ENCODE data around the gene LYVE1.

Gene LYVE1

GRCh38 chr11:10526974-10527918, 41.2 kb downstream of the LYVE1 start:
- no peak for DNase-seq
- Histone ChIP-seq H3K9me3 (no peaks in the 10 kb centered on the region), H3K27me3 (no peaks in the 10 kb centered on the region), H3K4me1 (peaks cover 0 to 43% (median 11%) of the 10 kb centered on the region in 4 donors), H3K36me3 (peaks cover 31 to 42% (median 42%) of the 10 kb centered on the region in 3 donors), H3K27ac (peak overlapping the region; percentile 50 to 62), H3K4me3 (no peak overlapping the region)
- intact Hi-C loops (cut with DNase I; ENCODE audit: low total_unique reads) = no loop called here
- TF ChIP-seq CTCF (IDR thresholded peaks at IDR 0.05) = no peak

- Histone ChIP-seq H3K4me1 (peaks cover 0 to 51% (median 11%) of the 10 kb centered on the region in 4 donors), H3K36me3 (peaks cover 21 to 49% (median 39%) of the 10 kb centered on the region in 3 donors), H3K9me3 (no peaks in the 10 kb centered on the region), H3K4me3 (no peak overlapping the region), H3K27me3 (no peaks in the 10 kb centered on the region), H3K27ac (no peak overlapping the region)
- intact Hi-C loops (cut with DNase I; ENCODE audit: low total_unique reads) = no loop called here
- TF ChIP-seq CTCF (IDR thresholded peaks at IDR 0.05) = no peak
- no peak for DNase-seq
Measured at GRCh38 chr11:10524471-10524870, 44.0 kb downstream of the LYVE1 start.

GRCh38 chr11:10522921-10523320, 45.5 kb downstream of the LYVE1 start:
- H3K9me3 ChIP-seq = no peaks in the 10 kb centered on the region
- TF ChIP-seq CTCF (IDR thresholded peaks at IDR 0.05) = no peak
- H3K27ac ChIP-seq = peak overlapping the region; percentile 55 to 60
- H3K27me3 ChIP-seq = no peaks in the 10 kb centered on the region
- H3K4me3 ChIP-seq = no peak overlapping the region
- H3K4me1 ChIP-seq = peaks cover 0 to 43% (median 11%) of the 10 kb centered on the region in 4 donors
- intact Hi-C loops (cut with DNase I; ENCODE audit: low total_unique reads) = no loop called here
- peaks cover 23 to 55% (median 29%) of the 10 kb centered on the region in 3 donors for H3K36me3 ChIP-seq
- no peak for DNase-seq

- H3K36me3 ChIP-seq = peaks cover 23 to 55% (median 29%) of the 10 kb centered on the region in 3 donors
- H3K9me3 ChIP-seq = no peaks in the 10 kb centered on the region
- no peak overlapping the region for H3K4me3 ChIP-seq
- peak overlapping the region; percentile 55 to 60 for H3K27ac ChIP-seq
- DNase-seq = no peak
- no peak for TF ChIP-seq CTCF (IDR thresholded peaks at IDR 0.05)
- H3K4me1 ChIP-seq = peaks cover 0 to 36% (median 7%) of the 10 kb centered on the region in 4 donors
- intact Hi-C loops (cut with DNase I; ENCODE audit: low total_unique reads) = no loop called here
- H3K27me3 ChIP-seq = no peaks in the 10 kb centered on the region
Measured at GRCh38 chr11:10522276-10522675, 46.2 kb downstream of the LYVE1 start.

- Histone ChIP-seq H3K36me3 (peaks cover 15 to 55% (median 29%) of the 10 kb centered on the region in 3 donors), H3K27ac (no peak overlapping the region)
- intact Hi-C loops (cut with DNase I; ENCODE audit: low total_unique reads) = no loop called here
Measured at GRCh38 chr11:10520562-10520961, 47.9 kb downstream of the LYVE1 start.

More at GRCh38 chr11:10520562-10520961, 47.9 kb downstream of the LYVE1 start:
- no peaks in the 10 kb centered on the region for H3K9me3 ChIP-seq
- peaks cover 0 to 36% (median 8%) of the 10 kb centered on the region in 4 donors for H3K4me1 ChIP-seq
- no peak overlapping the region for H3K4me3 ChIP-seq
- DNase-seq = no peak
- TF ChIP-seq CTCF (IDR thresholded peaks at IDR 0.05) = no peak
- no peaks in the 10 kb centered on the region for H3K27me3 ChIP-seq
